RWPE1 (cell line): ENCODE measurements around the gene AKR1A1.
"Not testable (repeated sequence)": the region's sequence is repeated elsewhere in the genome, so short reads cannot be mapped to it uniquely, and the experiment has no call there.

Experiments used
- CTCF ChIA-PET: fragments of 350-600 bp; sonication (Branson Sonifier 250); formaldehyde crosslinking; extraction: SDS; loops from one replicate; lab custom pipeline; 2021; lab: Yijun Ruan, JAX
- POLR2A ChIA-PET: fragments of 400-600 bp; formaldehyde crosslinking; extraction: SDS; loops from one replicate; lab custom pipeline; 2020; ENCODE audit warnings: antibody characterized with exemption; ENCODE audit not compliant: low non-redundant PET; lab: Yijun Ruan, JAX
- DNase-seq: peaks from one replicate; pipeline ENCODE4 v3.0.0; 2012; ENCODE audit warnings: low spot score
- H3K27ac ChIP-seq: fragments of 450-650 bp; 2 replicates; pipeline ENCODE4 v1.5.1; 2017
- TF ChIP-seq, protein P1 (sequence below): fragments of 450-650 bp; conservative IDR thresholded peaks from 2 replicates; pipeline ENCODE4 v1.5.1; 2017; ENCODE audit warnings: low read depth, mild to moderate bottlenecking

Gene AKR1A1

DNA sequence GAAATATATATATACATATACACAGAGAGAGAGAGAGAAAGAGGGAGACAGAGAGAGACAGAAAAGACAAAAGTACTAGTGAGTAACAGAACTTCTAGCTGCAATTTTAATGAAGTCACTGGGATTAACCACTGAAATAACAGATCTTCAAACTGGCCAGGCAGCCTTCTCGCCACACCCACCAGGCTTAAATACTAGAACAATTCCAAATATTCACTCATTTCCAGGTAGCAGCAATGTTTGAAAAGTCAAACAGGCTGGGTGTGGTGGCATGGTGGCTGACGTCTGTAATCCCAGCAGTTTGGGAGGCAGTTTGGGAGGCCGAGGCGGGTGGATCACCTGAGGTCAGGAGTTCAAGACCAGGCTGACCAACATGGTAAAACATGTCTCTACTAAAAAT lies 34.2 kb upstream of the AKR1A1 start:
- DNase-seq = no peak
- ChIA-PET POLR2A (no interaction called here), CTCF (interaction anchor here (0.7 to 1.9 kb wide), 4 partner anchors 8 to 56 kb away, joined by 3 to 7 read pairs (median 5); no protein-coding TSS in a partner anchor)
- TF ChIP-seq, protein P1, sequence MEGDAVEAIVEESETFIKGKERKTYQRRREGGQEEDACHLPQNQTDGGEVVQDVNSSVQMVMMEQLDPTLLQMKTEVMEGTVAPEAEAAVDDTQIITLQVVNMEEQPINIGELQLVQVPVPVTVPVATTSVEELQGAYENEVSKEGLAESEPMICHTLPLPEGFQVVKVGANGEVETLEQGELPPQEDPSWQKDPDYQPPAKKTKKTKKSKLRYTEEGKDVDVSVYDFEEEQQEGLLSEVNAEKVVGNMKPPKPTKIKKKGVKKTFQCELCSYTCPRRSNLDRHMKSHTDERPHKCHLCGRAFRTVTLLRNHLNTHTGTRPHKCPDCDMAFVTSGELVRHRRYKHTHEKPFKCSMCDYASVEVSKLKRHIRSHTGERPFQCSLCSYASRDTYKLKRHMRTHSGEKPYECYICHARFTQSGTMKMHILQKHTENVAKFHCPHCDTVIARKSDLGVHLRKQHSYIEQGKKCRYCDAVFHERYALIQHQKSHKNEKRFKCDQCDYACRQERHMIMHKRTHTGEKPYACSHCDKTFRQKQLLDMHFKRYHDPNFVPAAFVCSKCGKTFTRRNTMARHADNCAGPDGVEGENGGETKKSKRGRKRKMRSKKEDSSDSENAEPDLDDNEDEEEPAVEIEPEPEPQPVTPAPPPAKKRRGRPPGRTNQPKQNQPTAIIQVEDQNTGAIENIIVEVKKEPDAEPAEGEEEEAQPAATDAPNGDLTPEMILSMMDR = no peak
- peak overlapping the region; percentile 44 for H3K27ac ChIP-seq

DNA sequence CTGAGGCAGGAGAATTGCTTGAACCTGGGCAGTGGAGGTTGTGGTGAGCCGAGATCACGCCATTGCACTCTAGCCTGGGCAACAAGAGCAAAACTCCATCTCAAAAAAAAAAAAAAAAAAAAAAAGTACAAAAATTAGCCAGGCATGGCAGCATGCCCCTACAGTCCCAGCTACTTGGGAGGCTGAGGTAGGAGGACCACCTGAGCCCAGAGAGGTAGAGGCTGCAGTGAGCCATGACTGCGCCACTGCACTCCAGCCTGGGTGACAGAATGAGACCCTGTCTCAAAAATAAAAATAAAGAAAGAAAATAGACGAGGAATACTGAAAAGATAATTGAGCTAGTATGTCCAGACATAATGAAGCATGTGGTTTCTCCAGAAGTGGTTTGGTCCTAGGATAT lies 32.3 kb upstream of the AKR1A1 start:
- not testable (repeated sequence) for DNase-seq
- peak overlapping the region; percentile 30 for H3K27ac ChIP-seq
- POLR2A ChIA-PET = interaction anchor here (0.6 kb wide), 1 partner anchor 41 kb away, joined by 3 read pairs; no protein-coding TSS in a partner anchor
- CTCF ChIA-PET = interaction anchor here (1.9 kb wide), 1 partner anchor 51 kb away, joined by 5 read pairs; no protein-coding TSS in a partner anchor

DNA sequence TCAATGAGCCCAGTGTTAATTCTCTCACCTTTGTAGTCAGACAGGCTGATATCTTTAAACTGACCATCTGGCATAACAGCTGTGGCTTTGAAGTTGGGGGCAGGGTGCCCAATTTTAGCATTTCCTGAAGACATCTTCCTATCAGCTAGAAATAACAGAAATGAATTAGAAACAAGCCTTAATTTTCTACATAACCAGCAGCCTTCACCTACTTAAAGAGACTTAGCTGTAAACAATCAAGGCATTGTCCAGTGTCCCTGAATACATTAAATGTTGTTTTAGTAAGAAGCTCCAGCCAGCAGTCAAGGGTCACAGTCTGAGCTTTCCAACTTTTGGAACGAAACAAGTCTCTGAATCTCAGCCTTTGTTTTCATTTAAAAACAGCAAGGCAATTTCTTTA lies 31.7 kb upstream of the AKR1A1 start:
- no peak for DNase-seq
- POLR2A ChIA-PET = interaction anchor here (0.6 kb wide), 1 partner anchor 40 kb away, joined by 3 read pairs; no protein-coding TSS in a partner anchor
- TF ChIP-seq, protein P1 = no peak
- no peak overlapping the region for H3K27ac ChIP-seq
- CTCF ChIA-PET = no interaction called here

DNA sequence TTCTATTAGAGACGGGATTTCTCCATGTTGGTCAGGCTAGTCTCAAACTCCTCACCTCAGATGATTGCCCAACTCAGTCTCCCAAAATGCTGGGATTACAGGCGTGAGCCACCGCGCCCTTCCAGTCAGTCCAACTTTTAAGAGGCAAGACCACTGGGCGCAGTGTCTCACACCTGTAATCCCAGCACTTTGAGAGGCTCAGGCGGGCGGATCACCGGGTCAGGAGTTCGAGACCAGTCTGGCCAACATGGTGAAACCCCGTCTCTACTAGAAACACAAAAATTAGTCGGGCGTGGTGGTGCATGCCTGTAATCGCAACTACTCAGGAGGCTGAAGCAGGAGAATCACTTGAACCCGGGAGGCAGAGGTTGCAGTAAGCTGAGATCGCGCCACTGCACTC lies 30.9 kb upstream of the AKR1A1 start:
- CTCF ChIA-PET, DNase-seq: not testable (repeated sequence)
- POLR2A ChIA-PET = interaction anchor here (1.1 kb wide), 1 partner anchor 8 kb away, joined by 16 read pairs; no protein-coding TSS in a partner anchor
- H3K27ac ChIP-seq = peak overlapping the region; percentile 63

DNA sequence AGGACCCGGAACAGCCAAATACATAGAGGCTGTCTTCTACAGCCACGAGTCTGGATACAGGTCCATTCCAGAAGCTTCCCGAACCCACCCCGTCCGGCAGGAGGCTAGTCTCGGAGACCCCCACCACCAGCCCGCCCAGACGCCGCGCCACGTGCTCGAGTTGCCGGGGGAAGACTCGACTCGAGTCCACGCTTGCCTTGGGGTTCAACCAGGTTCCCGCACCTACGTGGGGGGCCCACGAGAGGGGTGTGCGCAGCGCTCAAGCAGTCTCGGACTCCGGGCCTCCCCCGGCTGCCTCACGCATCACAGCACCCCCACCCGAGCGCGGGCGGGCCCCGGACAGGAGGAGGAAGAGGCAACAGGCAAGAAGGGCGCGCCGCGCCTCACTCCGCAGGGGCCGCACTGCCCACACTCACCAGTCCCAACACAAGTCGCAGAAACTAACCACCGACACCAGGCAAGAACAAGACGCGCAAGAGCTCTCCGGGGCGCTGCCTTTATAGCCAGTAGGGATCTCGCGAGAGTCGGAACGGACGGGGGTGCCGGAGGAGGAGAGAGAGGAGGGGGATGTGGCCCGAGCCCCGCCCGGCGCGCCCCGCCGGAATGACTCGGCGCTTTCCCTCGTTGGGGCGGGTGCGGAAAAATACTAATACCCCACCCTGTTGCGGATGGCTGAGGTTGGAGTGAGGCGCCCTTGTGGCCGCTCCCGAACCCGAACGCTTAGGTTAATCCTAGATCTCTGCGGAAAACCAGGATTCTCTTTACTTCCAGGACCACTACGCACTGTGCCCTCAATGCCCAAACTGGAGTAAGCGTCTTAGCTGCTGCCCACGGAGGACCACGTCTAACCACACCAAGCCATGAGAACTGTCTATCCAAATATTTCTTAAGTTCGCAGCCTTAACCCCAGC lies 29.0 kb upstream of the AKR1A1 start, which contains the start of gene PRDX1:
Gene PRDX1, minus strand, starts transcription at position 472 of the 911 bp plus-strand sequence. CDS start 2,841 bp downstream, outside the sequence.
- TF ChIP-seq, protein P1 = no peak
- DNase-seq = peak; percentile 98
- ChIA-PET CTCF (interaction anchor here (0.5 to 0.6 kb wide), 2 partner anchors 48 to 219 kb away, joined by 3 to 7 read pairs; no protein-coding TSS in a partner anchor), POLR2A (interaction anchor here (0.5 to 1.4 kb wide), 10 partner anchors 8 to 181 kb away, joined by 3 to 17 read pairs (median 4); partner anchors contain the start of genes AKR1A1, MUTYH, TESK2 and TOE1)
- peak within 1 kb of the TSS; percentile 87 for H3K27ac ChIP-seq

DNA sequence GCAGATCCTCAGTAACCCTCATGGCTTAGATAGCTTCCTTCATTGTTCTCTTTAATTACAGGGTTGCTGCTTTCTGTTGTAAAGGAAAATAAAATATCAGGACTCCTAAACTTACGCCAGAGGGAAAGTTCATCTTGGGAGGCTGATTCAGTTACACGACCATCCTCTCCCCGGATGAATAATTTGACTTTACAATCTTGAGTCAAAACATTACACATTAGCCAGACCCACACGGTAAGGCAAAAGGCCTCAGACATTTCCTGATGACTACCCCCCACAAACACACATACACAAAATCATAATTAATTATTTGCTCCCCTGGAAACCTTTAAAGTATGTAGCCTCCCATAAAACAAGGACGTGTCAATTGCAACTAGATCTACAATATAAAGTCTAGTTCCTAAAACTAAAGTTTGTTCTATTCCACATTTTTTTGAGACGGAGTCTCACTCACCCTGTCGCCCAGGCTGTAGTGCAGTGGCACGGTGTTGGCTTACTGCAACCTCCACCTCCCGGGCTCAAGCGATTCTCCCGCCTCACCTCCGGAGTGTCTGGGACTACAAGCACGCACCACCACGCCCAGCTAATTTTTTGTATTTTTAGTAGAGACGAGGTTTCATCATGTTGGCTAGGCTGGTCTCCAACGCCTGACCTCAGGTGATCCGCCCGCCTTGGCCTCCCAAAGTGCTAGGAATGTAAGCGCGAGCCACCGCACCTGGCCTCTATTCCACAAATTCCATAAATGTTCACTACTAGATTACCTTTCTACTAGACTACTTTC lies 28.1 kb upstream of the AKR1A1 start:
- DNase-seq = no peak
- peak overlapping the region; percentile 87 for H3K27ac ChIP-seq
- ChIA-PET POLR2A (interaction anchor here (0.6 to 1.4 kb wide), 7 partner anchors 10 to 182 kb away, joined by 3 to 17 read pairs (median 5); partner anchors contain the start of genes AKR1A1, MUTYH and TOE1), CTCF (interaction anchor here (0.5 kb wide), 1 partner anchor 219 kb away, joined by 7 read pairs; no protein-coding TSS in a partner anchor)
- TF ChIP-seq, protein P1 = no peak

DNA sequence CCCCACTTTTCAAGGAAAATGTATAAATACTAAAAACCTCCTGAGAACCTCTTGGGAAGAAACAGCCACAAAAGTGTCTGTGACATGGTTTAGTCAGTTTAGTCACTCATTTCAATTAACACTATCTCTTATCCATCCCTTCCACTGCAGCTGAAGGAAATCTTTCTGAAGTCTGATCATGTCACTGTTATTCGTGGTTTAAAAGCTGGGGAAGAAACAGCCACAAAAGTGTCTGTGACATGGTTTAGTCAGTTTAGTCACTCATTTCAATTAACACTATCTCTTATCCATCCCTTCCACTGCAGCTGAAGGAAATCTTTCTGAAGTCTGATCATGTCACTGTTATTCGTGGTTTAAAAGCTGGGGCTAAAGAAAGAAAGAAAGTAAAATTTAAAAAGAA lies 27.1 kb upstream of the AKR1A1 start:
- DNase-seq, POLR2A ChIA-PET, H3K27ac ChIP-seq, CTCF ChIA-PET: not testable (repeated sequence)

DNA sequence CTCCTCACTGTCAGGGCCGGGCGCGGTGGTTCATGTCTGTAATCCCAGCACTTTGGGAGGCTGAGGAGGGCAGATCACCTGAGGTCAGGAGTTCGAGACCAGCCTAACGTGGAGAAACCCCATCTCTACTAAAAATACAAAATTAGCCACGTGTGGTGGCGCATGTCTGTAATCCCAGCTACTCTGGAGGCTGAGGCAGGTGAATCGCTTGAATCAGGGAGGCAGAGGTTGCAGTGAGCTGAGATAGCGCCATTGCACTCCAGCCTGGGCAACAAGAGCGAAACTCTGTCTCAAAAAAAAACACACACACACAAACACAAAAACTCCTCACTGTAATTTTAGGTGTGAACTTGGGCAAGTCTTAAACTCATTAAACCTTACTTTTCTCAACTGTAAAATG lies 26.7 kb upstream of the AKR1A1 start:
- H3K27ac ChIP-seq, DNase-seq, CTCF ChIA-PET, POLR2A ChIA-PET: not testable (repeated sequence)
